Pancreas (tissue), 10 donors: ENCODE data around the gene MLXIP. TPM values are rescaled to one million over a fixed set of nuclear protein-coding genes. Genes with fewer than 3 reads are reported as not detected.

ENCODE experiments used
- ATAC-seq, 4 donors: fragments of 200-7000 bp; cut with Tn5 transposase; one replicate each; pipeline versions ENCODE4 v1.8.0 to v1.9.1; 2020; ENCODE audit warnings: mild to moderate bottlenecking in 4 of 4, moderate library complexity in 4 of 4
- DNase-seq, 6 donors: peaks; one replicate each; pipeline ENCODE4 v3.0.0-alpha.2; 2020
- FAIRE-seq: peaks from 2 replicates; lab custom pipeline; 2012; peaks lifted over from hg19 to GRCh38; lab: Jason Lieb, UNC
- H3K27ac ChIP-seq, 4 donors: fragments of 200-600 bp; sonication (generic); 1 replicate in 3 of 4; 2 replicates in 1 of 4; pipeline versions ENCODE4 v1.5.0 to v1.8.0; 2020
- H3K27me3 ChIP-seq, 4 donors: fragments of 200-600 bp; one replicate each; pipeline ENCODE4 v1.8.0; 2021
- H3K36me3 ChIP-seq, 3 donors: fragments of 200-600 bp; sonication (generic) in 1 of 3; one replicate each; pipeline versions ENCODE4 v1.5.0 to v1.8.0; 2020 to 2021
- H3K4me1 ChIP-seq, 3 donors: fragments of 200-600 bp; one replicate each; pipeline ENCODE4 v1.8.0; 2021
- H3K4me3 ChIP-seq, 4 donors: fragments of 200-600 bp; sonication (generic) in 2 of 4; one replicate each; pipeline versions ENCODE4 v1.5.0 to v1.8.0; 2020 to 2021
- H3K9me3 ChIP-seq, 4 donors: fragments of 200-600 bp; one replicate each; pipeline ENCODE4 v1.8.0; 2021
- CTCF ChIP-seq, 4 donors: fragments of 200-600 bp; sonication (generic) in 3 of 4; IDR thresholded peaks; one replicate each; pipeline versions ENCODE4 v1.5.0 to v1.8.0; 2021; ENCODE audit warnings: antibody characterized with exemption in 4 of 4
- WGBS, 2 donors: extraction: QIAGEN DNeasy Blood & Tissue Kit; methylation state at CpG; one replicate each; pipeline ENCODE4 v1.1.7; 2013; 5-methylcytosine and 5-hydroxymethylcytosine counted together
- intact Hi-C, 3 donors: fragments of 100-400 bp; cut with DNase I; formaldehyde crosslinking; loops; one replicate each; pipeline versions ENCODE4 v1.11.1 to v1.14.2; 2022
- polyA plus RNA-seq, 2 donors: library from polyadenylated mRNA; stranded (reverse); fragments of 200-250 nt; gene quantifications; one replicate each; pipeline ENCODE4 v1.2.3, GENCODE V29; 2013
- total RNA-seq, 6 donors: library from RNA; stranded (reverse); fragmentation: NEBNext Ultra II Directional in 4 of 6; extraction: Animal tissue kit (Norgen Biotek cat#: 25700) in 4 of 6; gene quantifications; one replicate each; pipeline versions ENCODE4 v1.2.1 to v1.2.4, GENCODE V29; 2021 to 2023
- donor health status: healthy with polysubstance abuse.
- donor health status: DM: no; HTN: no; CAD: no; lungs with moderate emphysema.
- donor health status: DM: no; HTN: no; CAD: no.
- donor health status: control.
- donor health status: control.
- donor health status: Bipolar disorder and iron deficiency.
- donor health status: DM: yes; HTN: yes; CAD: no.
- donor health status: DM: no; HTN: no; CAD: no.
- donor health status: DM: no; HTN: no; CAD: no.
- donor health status: DM: yes; HTN: yes; CAD: no.

The MLXIP gene
- total and polyA plus RNA-seq, 8 donors, result 35.4 to 90.1 (median 55.5) TPM

GRCh38 chr12:122137681-122138080 lies 59.1 kb downstream of the MLXIP start:
- H3K27me3 ChIP-seq, result no peaks in the 10 kb centered on the region
- no peak overlapping the region for H3K4me3 ChIP-seq
- ATAC-seq (peak in 2 of 4 donors; percentile 24 to 35), DNase-seq (no peak), FAIRE-seq (no peak)
- no peaks in the 10 kb centered on the region for H3K4me1 ChIP-seq
- whole genome bisulfite sequencing, 2 donors, result 65 to 72% methylated on average over 11 of the region's 11 CpGs
- intact Hi-C loops, result no loop called here
- no peak for TF ChIP-seq CTCF (IDR thresholded peaks at IDR 0.05)
- H3K9me3 ChIP-seq, result no peaks in the 10 kb centered on the region
- no peak overlapping the region for H3K27ac ChIP-seq
- H3K36me3 ChIP-seq, result peaks cover 6 to 72% (median 53%) of the 10 kb centered on the region in 3 donors

- peaks cover 6 to 72% (median 53%) of the 10 kb centered on the region in 3 donors for H3K36me3 ChIP-seq
Measured at GRCh38 chr12:122138181-122138580, 59.6 kb downstream of the MLXIP start.

GRCh38 chr12:122138616-122139015 lies 60.1 kb downstream of the MLXIP start:
- H3K36me3 ChIP-seq, result peaks cover 6 to 69% (median 52%) of the 10 kb centered on the region in 3 donors
- FAIRE-seq, result no peak
- WGBS, 2 donors, result 86 to 92% methylated on average over 11 of the region's 11 CpGs
- no peak overlapping the region for H3K27ac ChIP-seq
- H3K27me3 ChIP-seq, result no peaks in the 10 kb centered on the region
- no peak overlapping the region for H3K4me3 ChIP-seq
- no peaks in the 10 kb centered on the region for H3K4me1 ChIP-seq
- H3K9me3 ChIP-seq, result no peaks in the 10 kb centered on the region
- no peak for ATAC-seq
- intact Hi-C loops, result no loop called here
- TF ChIP-seq CTCF (IDR thresholded peaks at IDR 0.05), result no peak
- peak in 1 of 6 donors; percentile 45 for DNase-seq

More at GRCh38 chr12:122138181-122138580, 59.6 kb downstream of the MLXIP start:
- FAIRE-seq, result no peak
- intact Hi-C loops, result no loop called here
- H3K27me3 ChIP-seq, result no peaks in the 10 kb centered on the region
- no peak for DNase-seq
- H3K4me3 ChIP-seq, result no peak overlapping the region
- H3K27ac ChIP-seq, result no peak overlapping the region
- H3K4me1 ChIP-seq, result no peaks in the 10 kb centered on the region
- no peaks in the 10 kb centered on the region for H3K9me3 ChIP-seq
- no peak for TF ChIP-seq CTCF (IDR thresholded peaks at IDR 0.05)
- ATAC-seq, result no peak
- WGBS, 2 donors, result 93% methylated on average over 10 to 11 of the region's 11 CpGs

GRCh38 chr12:122139266-122139665 lies 60.7 kb downstream of the MLXIP start:
- ATAC-seq, result no peak
- Histone ChIP-seq H3K4me3 (no peak overlapping the region), H3K27ac (no peak overlapping the region), H3K27me3 (no peaks in the 10 kb centered on the region), H3K36me3 (peaks cover 6 to 63% (median 49%) of the 10 kb centered on the region in 3 donors), H3K4me1 (no peaks in the 10 kb centered on the region), H3K9me3 (no peaks in the 10 kb centered on the region)
- peak in 1 of 6 donors; percentile 59 for DNase-seq
- TF ChIP-seq CTCF (IDR thresholded peaks at IDR 0.05), result no peak
- intact Hi-C loops, result no loop called here
- FAIRE-seq, result no peak
- 92 to 93% methylated on average over 15 of the region's 15 CpGs for WGBS, 2 donors

GRCh38 chr12:122139941-122140340 lies 61.4 kb downstream of the MLXIP start:
- no peak for TF ChIP-seq CTCF (IDR thresholded peaks at IDR 0.05)
- Histone ChIP-seq H3K36me3 (peaks cover 6 to 57% (median 47%) of the 10 kb centered on the region in 3 donors), H3K27ac (no peak overlapping the region), H3K27me3 (no peaks in the 10 kb centered on the region), H3K9me3 (no peaks in the 10 kb centered on the region), H3K4me3 (no peak overlapping the region), H3K4me1 (no peaks in the 10 kb centered on the region)
- no peak for FAIRE-seq
- 86 to 90% methylated on average over 8 of the region's 8 CpGs for WGBS, 2 donors
- ATAC-seq, result no peak
- intact Hi-C loops, result no loop called here
- DNase-seq, result no peak
